ENCODE data around the gene FSTL5.

- TF ChIP-seq POLR2A (IDR thresholded peaks at IDR 0.05; ENCODE audit: low read length): no peak
- no peak for TF ChIP-seq GATA1 (IDR thresholded peaks at IDR 0.05; ENCODE audit: low read depth, low read length)
These were observed 616.9 kb downstream of the FSTL5 start for GRCh38 chr4:161546902-161547301.

Data from erythroblast (primary cell).